ENCODE measurements around the gene ZBTB11. TPM values are rescaled to one million over a fixed set of nuclear protein-coding genes. Genes with fewer than 3 reads are reported as not detected.

ZBTB11 gene, protein sequence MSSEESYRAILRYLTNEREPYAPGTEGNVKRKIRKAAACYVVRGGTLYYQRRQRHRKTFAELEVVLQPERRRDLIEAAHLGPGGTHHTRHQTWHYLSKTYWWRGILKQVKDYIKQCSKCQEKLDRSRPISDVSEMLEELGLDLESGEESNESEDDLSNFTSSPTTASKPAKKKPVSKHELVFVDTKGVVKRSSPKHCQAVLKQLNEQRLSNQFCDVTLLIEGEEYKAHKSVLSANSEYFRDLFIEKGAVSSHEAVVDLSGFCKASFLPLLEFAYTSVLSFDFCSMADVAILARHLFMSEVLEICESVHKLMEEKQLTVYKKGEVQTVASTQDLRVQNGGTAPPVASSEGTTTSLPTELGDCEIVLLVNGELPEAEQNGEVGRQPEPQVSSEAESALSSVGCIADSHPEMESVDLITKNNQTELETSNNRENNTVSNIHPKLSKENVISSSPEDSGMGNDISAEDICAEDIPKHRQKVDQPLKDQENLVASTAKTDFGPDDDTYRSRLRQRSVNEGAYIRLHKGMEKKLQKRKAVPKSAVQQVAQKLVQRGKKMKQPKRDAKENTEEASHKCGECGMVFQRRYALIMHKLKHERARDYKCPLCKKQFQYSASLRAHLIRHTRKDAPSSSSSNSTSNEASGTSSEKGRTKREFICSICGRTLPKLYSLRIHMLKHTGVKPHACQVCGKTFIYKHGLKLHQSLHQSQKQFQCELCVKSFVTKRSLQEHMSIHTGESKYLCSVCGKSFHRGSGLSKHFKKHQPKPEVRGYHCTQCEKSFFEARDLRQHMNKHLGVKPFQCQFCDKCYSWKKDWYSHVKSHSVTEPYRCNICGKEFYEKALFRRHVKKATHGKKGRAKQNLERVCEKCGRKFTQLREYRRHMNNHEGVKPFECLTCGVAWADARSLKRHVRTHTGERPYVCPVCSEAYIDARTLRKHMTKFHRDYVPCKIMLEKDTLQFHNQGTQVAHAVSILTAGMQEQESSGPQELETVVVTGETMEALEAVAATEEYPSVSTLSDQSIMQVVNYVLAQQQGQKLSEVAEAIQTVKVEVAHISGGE
- total RNA-seq = 10 to 100 TPM; 72.0 to 90.9 (median 83.5) TPM
- total RNA-seq (2013) = 78.0 TPM

DNA sequence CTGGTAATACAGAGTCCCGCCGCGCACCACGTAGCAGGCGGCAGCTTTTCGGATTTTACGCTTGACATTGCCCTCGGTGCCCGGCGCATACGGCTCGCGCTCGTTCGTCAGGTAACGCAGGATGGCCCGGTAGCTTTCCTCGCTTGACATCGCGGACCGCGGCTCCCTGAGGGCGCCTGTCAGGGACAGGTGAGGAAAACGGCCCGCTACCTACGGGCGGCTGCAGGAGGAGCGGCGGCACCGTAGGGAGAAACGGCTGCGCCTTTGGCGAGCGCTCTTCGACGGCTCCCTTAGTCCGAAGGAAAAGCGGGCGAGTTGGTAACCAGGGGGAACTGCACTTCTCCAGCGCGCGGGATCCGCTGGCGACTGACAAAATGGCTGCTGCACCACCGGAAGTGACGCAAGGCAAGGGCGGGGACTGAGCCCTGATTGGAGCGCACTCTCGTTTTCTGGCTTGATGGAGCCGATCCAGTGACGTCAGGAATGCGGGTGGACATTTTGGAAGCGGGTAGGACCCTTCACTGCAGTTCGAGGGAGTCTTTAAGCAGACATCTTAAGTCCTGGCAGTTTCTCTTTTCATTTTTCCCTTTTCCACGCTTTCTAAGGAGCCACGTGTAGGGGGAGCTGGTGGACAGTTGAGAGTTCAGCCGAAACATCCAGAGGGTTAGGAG, at the start of gene ZBTB11:
TSS of gene ZBTB11 (minus strand) at position 368 of the 671 bp plus-strand sequence. CDS start at position 150, 218 bp downstream.
- Histone ChIP-seq H3K4me1 (ENCODE audit: control insufficient read depth, insufficient read depth, low read length) (peaks cover 20% of the 10 kb centered on the region), H3K27ac (ENCODE audit: low read length) (peak within 1 kb of the TSS; percentile 98), H3K27me3 (ENCODE audit: control insufficient read depth, insufficient read depth, low read length) (no peaks in the 10 kb centered on the region), H3K36me3 (ENCODE audit: control insufficient read depth, insufficient read depth, low read length) (peaks cover 19% of the 10 kb centered on the region), H3K9me3 (ENCODE audit: control insufficient read depth, insufficient read depth, low read length) (no peaks in the 10 kb centered on the region), H3K4me3 (ENCODE audit: low read length) (peak within 1 kb of the TSS; percentile 92)
- WGBS (ENCODE audit: insufficient coverage) = under 1% methylated on average over 56 of the region's 57 CpGs
- H3K4me3 Mint-ChIP-seq = peak within 1 kb of the TSS; percentile 97
- H3K36me3 Mint-ChIP-seq = peaks cover 10% of the 10 kb centered on the region
- TF ChIP-seq, protein P1, sequence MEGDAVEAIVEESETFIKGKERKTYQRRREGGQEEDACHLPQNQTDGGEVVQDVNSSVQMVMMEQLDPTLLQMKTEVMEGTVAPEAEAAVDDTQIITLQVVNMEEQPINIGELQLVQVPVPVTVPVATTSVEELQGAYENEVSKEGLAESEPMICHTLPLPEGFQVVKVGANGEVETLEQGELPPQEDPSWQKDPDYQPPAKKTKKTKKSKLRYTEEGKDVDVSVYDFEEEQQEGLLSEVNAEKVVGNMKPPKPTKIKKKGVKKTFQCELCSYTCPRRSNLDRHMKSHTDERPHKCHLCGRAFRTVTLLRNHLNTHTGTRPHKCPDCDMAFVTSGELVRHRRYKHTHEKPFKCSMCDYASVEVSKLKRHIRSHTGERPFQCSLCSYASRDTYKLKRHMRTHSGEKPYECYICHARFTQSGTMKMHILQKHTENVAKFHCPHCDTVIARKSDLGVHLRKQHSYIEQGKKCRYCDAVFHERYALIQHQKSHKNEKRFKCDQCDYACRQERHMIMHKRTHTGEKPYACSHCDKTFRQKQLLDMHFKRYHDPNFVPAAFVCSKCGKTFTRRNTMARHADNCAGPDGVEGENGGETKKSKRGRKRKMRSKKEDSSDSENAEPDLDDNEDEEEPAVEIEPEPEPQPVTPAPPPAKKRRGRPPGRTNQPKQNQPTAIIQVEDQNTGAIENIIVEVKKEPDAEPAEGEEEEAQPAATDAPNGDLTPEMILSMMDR (IDR thresholded peaks at IDR 0.05) = no peak
- H3K27me3 Mint-ChIP-seq (ENCODE audit: low read depth in 2 of 2) = no peaks in the 10 kb centered on the region
- intact Hi-C loops (cut with micrococcal nuclease) = loop anchor here (1.0 to 10.0 kb wide), 8 partner anchors 9 to 1272 kb away; partner anchors contain the start of genes CEP97, LNP1, NXPE3 and PCNP
- DNase-seq = peak; percentile 100
- peak; percentile 67 to 81 (median 71) for ATAC-seq
- H3K4me1 Mint-ChIP-seq = peaks cover 45 to 52% of the 10 kb centered on the region in 2 donors
- no peaks in the 10 kb centered on the region for H3K9me3 Mint-ChIP-seq
- peak within 1 kb of the TSS; percentile 96 to 98 for H3K27ac Mint-ChIP-seq

DNA sequence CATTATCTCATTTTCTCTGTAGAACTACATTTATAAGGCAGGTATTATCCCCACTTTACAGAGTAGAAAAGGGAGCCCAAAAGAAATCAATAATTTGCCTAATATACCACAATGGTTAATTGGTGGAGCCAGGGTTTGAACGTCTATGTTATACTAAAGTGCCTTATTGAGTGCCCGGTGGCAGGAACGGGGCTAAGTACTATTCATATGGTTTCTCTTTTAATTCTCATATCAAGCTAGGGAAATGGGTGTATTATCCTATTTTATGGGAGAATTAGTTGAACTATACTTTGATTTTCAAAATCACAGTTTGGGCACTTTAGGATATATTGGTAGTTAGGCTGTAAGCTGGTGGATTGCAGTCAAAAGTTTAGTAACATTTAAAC, 49.0 kb upstream of the ZBTB11 start:
- peaks cover 8% of the 10 kb centered on the region for H3K36me3 ChIP-seq (ENCODE audit: control insufficient read depth, insufficient read depth, low read length)
- WGBS (ENCODE audit: insufficient coverage) = 55% methylated on average over 2 of the region's 3 CpGs
- peak overlapping the region; percentile 98 for H3K4me3 Mint-ChIP-seq
- peaks cover 17 to 25% of the 10 kb centered on the region in 2 donors for H3K4me1 Mint-ChIP-seq
- H3K4me3 ChIP-seq (ENCODE audit: low read length) = peak overlapping the region; percentile 82
- H3K27me3 ChIP-seq (ENCODE audit: control insufficient read depth, insufficient read depth, low read length) = no peaks in the 10 kb centered on the region
- no peaks in the 10 kb centered on the region for H3K9me3 ChIP-seq (ENCODE audit: control insufficient read depth, insufficient read depth, low read length)
- H3K27ac ChIP-seq (ENCODE audit: low read length) = no peak overlapping the region
- H3K36me3 Mint-ChIP-seq = no peaks in the 10 kb centered on the region
- intact Hi-C loops (cut with micrococcal nuclease) = loop anchor here (2.0 kb wide), 1 partner anchor 39 kb away; the partner anchor contains the start of gene RPL24
- peak overlapping the region; percentile 90 to 95 for H3K27ac Mint-ChIP-seq
- H3K27me3 Mint-ChIP-seq (ENCODE audit: low read depth in 2 of 2) = no peaks in the 10 kb centered on the region
- TF ChIP-seq, protein P1 (IDR thresholded peaks at IDR 0.05) = no peak
- DNase-seq (no peak), ATAC-seq (no peak)
- no peaks in the 10 kb centered on the region for H3K9me3 Mint-ChIP-seq
- H3K4me1 ChIP-seq (ENCODE audit: control insufficient read depth, insufficient read depth, low read length) = peaks cover 12% of the 10 kb centered on the region

DNA sequence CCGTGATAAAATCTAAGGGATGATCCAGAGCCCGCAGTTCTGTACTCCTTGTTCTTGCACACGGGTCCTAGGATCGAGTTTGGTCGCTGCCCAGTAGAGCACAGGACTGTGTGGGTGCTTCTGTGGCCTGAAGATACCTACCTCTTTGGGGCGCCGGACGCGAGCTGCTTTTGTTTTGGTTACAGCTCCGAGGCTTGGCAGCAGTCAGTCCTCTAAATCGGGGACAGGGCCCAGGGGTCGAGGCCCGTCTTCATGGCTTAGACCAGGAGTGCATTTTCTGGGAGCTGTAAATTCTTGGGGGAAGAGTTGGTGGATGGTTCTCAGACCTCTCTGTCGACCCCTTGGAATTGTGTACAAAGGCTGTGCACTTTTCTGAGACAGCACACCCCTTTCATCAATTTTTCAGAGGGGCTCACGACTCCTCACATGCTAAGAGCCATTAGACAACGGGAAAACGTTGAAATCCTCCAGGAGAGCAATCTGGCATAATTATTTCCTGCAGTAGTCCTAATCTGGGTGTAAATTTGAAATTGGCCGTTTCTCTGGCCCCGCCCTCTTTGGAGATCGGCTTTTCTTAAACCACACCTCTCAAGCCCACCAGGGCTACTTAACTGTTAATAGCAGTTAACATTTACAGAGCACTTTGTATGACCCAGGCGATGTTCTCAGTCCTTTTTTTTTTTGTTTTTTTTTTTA, 48.4 kb upstream of the ZBTB11 start:
- Mint-ChIP-seq H3K9me3 (no peaks in the 10 kb centered on the region), H3K4me3 (peak overlapping the region; percentile 98), H3K36me3 (no peaks in the 10 kb centered on the region), H3K4me1 (peaks cover 17 to 25% of the 10 kb centered on the region in 2 donors), H3K27ac (peak overlapping the region; percentile 90 to 95), H3K27me3 (ENCODE audit: low read depth in 2 of 2) (no peaks in the 10 kb centered on the region)
- Histone ChIP-seq H3K4me3 (ENCODE audit: low read length) (peak overlapping the region; percentile 82), H3K36me3 (ENCODE audit: control insufficient read depth, insufficient read depth, low read length) (peaks cover 8% of the 10 kb centered on the region), H3K9me3 (ENCODE audit: control insufficient read depth, insufficient read depth, low read length) (no peaks in the 10 kb centered on the region), H3K27me3 (ENCODE audit: control insufficient read depth, insufficient read depth, low read length) (no peaks in the 10 kb centered on the region), H3K27ac (ENCODE audit: low read length) (peak overlapping the region; percentile 54), H3K4me1 (ENCODE audit: control insufficient read depth, insufficient read depth, low read length) (peaks cover 12% of the 10 kb centered on the region)
- TF ChIP-seq, protein P1 (IDR thresholded peaks at IDR 0.05) = no peak
- under 1% methylated on average over 21 of the region's 21 CpGs for WGBS (ENCODE audit: insufficient coverage)
- ATAC-seq (peak; percentile 23 to 33 (median 25)), DNase-seq (peak; percentile 27 to 53)
- intact Hi-C loops (cut with micrococcal nuclease) = loop anchor here (2.0 kb wide), 1 partner anchor 39 kb away; the partner anchor contains the start of gene RPL24

Data from natural killer cell (primary cell).